ENCODE data around the gene ADAP1.
"Not testable (repeated sequence)": the region's sequence is repeated elsewhere in the genome, so short reads cannot be mapped to it uniquely, and the experiment has no call there.

The ADAP1 gene

GRCh38 chr7:954330-955238 lies at the start of gene ADAP1:
ADAP1 (minus strand) TSS chr7:954680; CDS start chr7:954477, 203 bp downstream.
- DNase-seq (ENCODE audit: low read depth, low spot score), result no peak

GRCh38 chr7:1002445-1002844 lies 48.0 kb upstream of the ADAP1 start:
- DNase-seq (ENCODE audit: low read depth, low spot score), result not testable (repeated sequence)

- DNase-seq (ENCODE audit: low read depth, low spot score), result not testable (repeated sequence)
These were observed 47.5 kb upstream of the ADAP1 start for GRCh38 chr7:1002026-1002425.

- DNase-seq (ENCODE audit: low read depth, low spot score), result not testable (repeated sequence)
These were observed 46.7 kb upstream of the ADAP1 start for GRCh38 chr7:1001069-1001770.

GRCh38 chr7:999941-1000935 lies 45.8 kb upstream of the ADAP1 start:
- DNase-seq (ENCODE audit: low read depth, low spot score), result no peak

GRCh38 chr7:999149-999879 lies 44.8 kb upstream of the ADAP1 start:
- DNase-seq (ENCODE audit: low read depth, low spot score), result no peak

- DNase-seq (ENCODE audit: low read depth, low spot score), result no peak
These were observed 43.2 kb upstream of the ADAP1 start for GRCh38 chr7:997404-998395.

GRCh38 chr7:996079-996872 lies 41.8 kb upstream of the ADAP1 start:
- no peak for DNase-seq (ENCODE audit: low read depth, low spot score)

- DNase-seq (ENCODE audit: low read depth, low spot score), result no peak
These were observed 41.1 kb upstream of the ADAP1 start for GRCh38 chr7:995571-995970.

- DNase-seq (ENCODE audit: low read depth, low spot score), result no peak
These were observed 40.3 kb upstream of the ADAP1 start for GRCh38 chr7:994592-995308.

- DNase-seq (ENCODE audit: low read depth, low spot score), result peak; percentile 80
These were observed 38.5 kb upstream of the ADAP1 start for GRCh38 chr7:992709-993607.

GRCh38 chr7:991729-992656 lies 37.5 kb upstream of the ADAP1 start:
- no peak for DNase-seq (ENCODE audit: low read depth, low spot score)

GRCh38 chr7:990933-991728 lies 36.7 kb upstream of the ADAP1 start:
- no peak for DNase-seq (ENCODE audit: low read depth, low spot score)

GRCh38 chr7:990352-990932 lies 36.0 kb upstream of the ADAP1 start:
- DNase-seq (ENCODE audit: low read depth, low spot score), result no peak

Data from iPS DF 19.7 (cell line).